Motor neuron (in vitro differentiated cells): ENCODE data around the gene SELENOP. TPM values are rescaled to one million over a fixed set of nuclear protein-coding genes. Genes with fewer than 3 reads are reported as not detected.

Experiments
- total RNA-seq, 8 experiments: library from RNA; unstranded; fragments of 300-600 nt; gene quantifications; 2 replicates each; pipeline versions ENCODE4 v1.2.3 to v1.2.4, GENCODE V29; 2022

SELENOP gene
- total RNA-seq, 8 experiments from 2014 or later: 0.83 to 114 (median 6.7) TPM

Other genes starting within 250 kb of the SELENOP start
- 10 to 100 TPM in 3 of 8 experiments, 1 to 10 TPM in 2, under 1 TPM in 3; 0.81 to 22.0 (median 2.9) TPM for gene CCDC152, start 55.1 kb downstream of the SELENOP start, total RNA-seq
- gene ANXA2R, start 228.4 kb upstream of the SELENOP start, total RNA-seq: 1 to 10 TPM in 4 of 8 experiments, under 1 TPM in 4; 0.11 to 5.4 (median 1.1) TPM